Measurements from ENCODE around the gene GTPBP4. TPM values are rescaled to one million over a fixed set of nuclear protein-coding genes. Genes with fewer than 3 reads are reported as not detected.
A peak's percentile ranks its signal among the peaks of the same experiment; 100 is the strongest.

The GTPBP4 gene
- total RNA-seq, 1 experiment from 2014 or later = 163 TPM

DNA sequence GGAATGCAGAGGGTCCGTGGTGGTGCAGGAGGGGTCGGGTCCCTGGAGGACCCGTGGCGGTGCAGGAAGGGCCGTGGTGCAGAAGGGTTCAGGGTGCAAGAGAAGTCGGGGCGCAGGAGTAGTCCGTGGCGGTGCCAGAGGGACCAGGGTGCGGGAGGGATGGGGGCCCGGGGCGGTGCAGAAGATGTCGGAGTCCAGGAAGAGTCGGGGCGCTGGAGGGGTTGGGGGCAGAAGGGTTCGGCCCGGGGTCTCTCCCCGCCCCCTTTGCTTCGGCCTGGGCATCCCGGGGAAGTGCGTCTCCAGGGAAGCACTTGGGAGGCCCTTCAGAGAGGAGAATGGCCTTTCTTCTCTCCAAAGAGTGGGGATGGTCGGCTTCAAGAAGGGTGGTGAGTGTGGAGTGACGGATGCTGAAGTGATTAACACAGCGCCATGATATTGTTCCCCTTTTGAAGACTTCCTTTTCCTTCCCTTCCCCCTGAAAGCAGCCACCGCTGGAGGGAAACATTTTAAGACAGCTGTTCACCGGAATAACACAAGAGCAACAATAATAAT lies 68.9 kb downstream of the GTPBP4 start:
- Histone ChIP-seq H3K4me1 (ENCODE audit: insufficient read depth, low read length, poor library complexity, severe bottlenecking) (peaks cover 22% of the 10 kb centered on the region), H3K4me3 (ENCODE audit: low read depth, low read length, poor library complexity, severe bottlenecking) (peak overlapping the region; percentile 99), H3K36me3 (ENCODE audit: insufficient read depth, low read length, poor library complexity, severe bottlenecking) (peaks cover 16% of the 10 kb centered on the region), H3K27me3 (replicated peaks; ENCODE audit: insufficient read depth, low read depth, low read length, poor library complexity) (no peaks in the 10 kb centered on the region), H3K27ac (ENCODE audit: low read depth, low read length, poor library complexity, severe bottlenecking) (peak overlapping the region; percentile 98), H3K9me3 (ENCODE audit: low read depth, low read length, poor library complexity, severe bottlenecking) (no peaks in the 10 kb centered on the region)
- intact Hi-C loops (cut with micrococcal nuclease; ENCODE audit: unreplicated experiment) = no loop called here
- POLR2A ChIA-PET (ENCODE audit: low non-redundant PET) = no interaction called here
- BruUV-seq (replicated peaks) = no TSS peak
- TF ChIP-seq, protein P1, sequence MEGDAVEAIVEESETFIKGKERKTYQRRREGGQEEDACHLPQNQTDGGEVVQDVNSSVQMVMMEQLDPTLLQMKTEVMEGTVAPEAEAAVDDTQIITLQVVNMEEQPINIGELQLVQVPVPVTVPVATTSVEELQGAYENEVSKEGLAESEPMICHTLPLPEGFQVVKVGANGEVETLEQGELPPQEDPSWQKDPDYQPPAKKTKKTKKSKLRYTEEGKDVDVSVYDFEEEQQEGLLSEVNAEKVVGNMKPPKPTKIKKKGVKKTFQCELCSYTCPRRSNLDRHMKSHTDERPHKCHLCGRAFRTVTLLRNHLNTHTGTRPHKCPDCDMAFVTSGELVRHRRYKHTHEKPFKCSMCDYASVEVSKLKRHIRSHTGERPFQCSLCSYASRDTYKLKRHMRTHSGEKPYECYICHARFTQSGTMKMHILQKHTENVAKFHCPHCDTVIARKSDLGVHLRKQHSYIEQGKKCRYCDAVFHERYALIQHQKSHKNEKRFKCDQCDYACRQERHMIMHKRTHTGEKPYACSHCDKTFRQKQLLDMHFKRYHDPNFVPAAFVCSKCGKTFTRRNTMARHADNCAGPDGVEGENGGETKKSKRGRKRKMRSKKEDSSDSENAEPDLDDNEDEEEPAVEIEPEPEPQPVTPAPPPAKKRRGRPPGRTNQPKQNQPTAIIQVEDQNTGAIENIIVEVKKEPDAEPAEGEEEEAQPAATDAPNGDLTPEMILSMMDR (conservative IDR thresholded peaks at IDR 0.05; ENCODE audit: low read depth, low read length) = no peak
- no peak for TF ChIP-seq EZH2 (IDR thresholded peaks at IDR 0.05; ENCODE audit: borderline replicate concordance, low read depth, low read length, poor library complexity, severe bottlenecking)
- CTCF ChIA-PET = no interaction called here
- DNase-seq (ENCODE audit: low spot score) = no peak

GRCh38 chr10:1058017-1058416 lies 69.8 kb downstream of the GTPBP4 start:
- POLR2A ChIA-PET (ENCODE audit: low non-redundant PET) = no interaction called here
- no TSS peak for BruUV-seq (replicated peaks)

GRCh38 chr10:1059902-1060301 lies 71.7 kb downstream of the GTPBP4 start:
- ChIA-PET POLR2A (ENCODE audit: low non-redundant PET) (no interaction called here), CTCF (no interaction called here)
- no peak overlapping the region for H3K4me3 ChIP-seq (ENCODE audit: low read depth, low read length, poor library complexity, severe bottlenecking)
- no TSS peak for BruUV-seq (replicated peaks)
- H3K27ac ChIP-seq (ENCODE audit: low read depth, low read length, poor library complexity, severe bottlenecking) = no peak overlapping the region
- H3K36me3 ChIP-seq (ENCODE audit: insufficient read depth, low read length, poor library complexity, severe bottlenecking) = no peaks in the 10 kb centered on the region
- no peaks in the 10 kb centered on the region for H3K9me3 ChIP-seq (ENCODE audit: low read depth, low read length, poor library complexity, severe bottlenecking)
- no peak for TF ChIP-seq EZH2 (IDR thresholded peaks at IDR 0.05; ENCODE audit: borderline replicate concordance, low read depth, low read length, poor library complexity, severe bottlenecking)
- TF ChIP-seq, protein P1 (conservative IDR thresholded peaks at IDR 0.05; ENCODE audit: low read depth, low read length) = no peak
- intact Hi-C loops (cut with micrococcal nuclease; ENCODE audit: unreplicated experiment) = no loop called here
- H3K4me1 ChIP-seq (ENCODE audit: insufficient read depth, low read length, poor library complexity, severe bottlenecking) = peaks cover 15% of the 10 kb centered on the region
- no peaks in the 10 kb centered on the region for H3K27me3 ChIP-seq (replicated peaks; ENCODE audit: insufficient read depth, low read depth, low read length, poor library complexity)
- no peak for DNase-seq (ENCODE audit: low spot score)

More at GRCh38 chr10:1058017-1058416, 69.8 kb downstream of the GTPBP4 start:
- no peaks in the 10 kb centered on the region for H3K27me3 ChIP-seq (replicated peaks; ENCODE audit: insufficient read depth, low read depth, low read length, poor library complexity)
- no peak for DNase-seq (ENCODE audit: low spot score)
- no peak overlapping the region for H3K27ac ChIP-seq (ENCODE audit: low read depth, low read length, poor library complexity, severe bottlenecking)
- H3K9me3 ChIP-seq (ENCODE audit: low read depth, low read length, poor library complexity, severe bottlenecking) = no peaks in the 10 kb centered on the region
- peak overlapping the region; percentile 99 for H3K4me3 ChIP-seq (ENCODE audit: low read depth, low read length, poor library complexity, severe bottlenecking)
- CTCF ChIA-PET = no interaction called here
- H3K36me3 ChIP-seq (ENCODE audit: insufficient read depth, low read length, poor library complexity, severe bottlenecking) = peaks cover 11% of the 10 kb centered on the region
- peaks cover 22% of the 10 kb centered on the region for H3K4me1 ChIP-seq (ENCODE audit: insufficient read depth, low read length, poor library complexity, severe bottlenecking)
- TF ChIP-seq EZH2 (IDR thresholded peaks at IDR 0.05; ENCODE audit: borderline replicate concordance, low read depth, low read length, poor library complexity, severe bottlenecking) = no peak
- TF ChIP-seq, protein P1 (conservative IDR thresholded peaks at IDR 0.05; ENCODE audit: low read depth, low read length) = no peak
- intact Hi-C loops (cut with micrococcal nuclease; ENCODE audit: unreplicated experiment) = no loop called here
